GM12872 (cell line): ENCODE measurements around the gene HSD17B14.

Experiments used
- CTCF ChIP-seq: IDR thresholded peaks from 3 replicates; pipeline ENCODE4 v1.5.1; 2011; ENCODE audit warnings: low read depth, mild to moderate bottlenecking, low read length, moderate library complexity; ENCODE audit not compliant: insufficient read depth

Gene HSD17B14

GRCh38 chr19:48826606-48827020, 9.7 kb downstream of the HSD17B14 start:
- peak; percentile 24; the same call in 1 of the 3 replicates for TF ChIP-seq CTCF

- TF ChIP-seq CTCF: no peak
Measured at GRCh38 chr19:48822514-48822913, 13.8 kb downstream of the HSD17B14 start.

DNA sequence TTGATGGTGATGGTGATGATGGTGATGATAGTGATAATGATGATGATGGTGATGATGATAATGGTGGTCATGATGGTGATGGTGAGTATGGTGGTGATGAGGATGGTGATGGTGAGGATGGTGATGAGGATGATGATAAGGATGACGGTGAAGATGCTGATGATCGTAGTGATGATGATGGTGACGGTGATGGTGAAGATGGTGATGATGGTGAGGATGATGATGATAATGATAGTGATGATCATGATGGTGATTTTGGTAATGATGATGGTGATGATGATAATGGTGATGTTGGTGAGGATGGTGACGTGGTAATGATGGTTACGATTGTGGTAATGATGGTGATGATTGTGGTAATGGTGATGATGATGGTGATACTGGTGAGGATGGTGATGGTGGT, 14.7 kb downstream of the HSD17B14 start:
- no peak for TF ChIP-seq CTCF

DNA sequence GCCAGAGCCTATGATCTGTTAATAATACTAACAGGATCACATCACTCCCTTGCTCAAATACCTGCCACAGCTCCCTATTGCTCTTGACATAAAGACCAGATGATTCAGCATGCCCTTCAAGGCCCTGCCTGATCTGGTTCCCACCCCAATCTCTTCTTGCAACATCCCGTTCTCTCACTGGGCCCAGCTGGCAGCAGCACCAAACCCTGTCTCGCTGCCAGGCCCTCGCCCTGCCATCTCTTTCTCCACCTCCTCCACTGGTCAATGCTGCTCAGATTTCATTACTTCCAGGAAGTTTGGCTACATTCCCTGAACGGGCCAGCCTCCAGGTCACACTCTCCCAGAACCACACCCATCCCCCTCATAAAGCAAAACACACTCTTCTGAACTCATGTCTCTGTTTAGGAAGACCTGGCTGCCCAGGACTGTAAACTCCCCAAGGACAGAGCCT, 16.9 kb downstream of the HSD17B14 start:
- TF ChIP-seq CTCF: no peak

- TF ChIP-seq CTCF: no peak
Measured at GRCh38 chr19:48818234-48818820, 18.0 kb downstream of the HSD17B14 start.

DNA sequence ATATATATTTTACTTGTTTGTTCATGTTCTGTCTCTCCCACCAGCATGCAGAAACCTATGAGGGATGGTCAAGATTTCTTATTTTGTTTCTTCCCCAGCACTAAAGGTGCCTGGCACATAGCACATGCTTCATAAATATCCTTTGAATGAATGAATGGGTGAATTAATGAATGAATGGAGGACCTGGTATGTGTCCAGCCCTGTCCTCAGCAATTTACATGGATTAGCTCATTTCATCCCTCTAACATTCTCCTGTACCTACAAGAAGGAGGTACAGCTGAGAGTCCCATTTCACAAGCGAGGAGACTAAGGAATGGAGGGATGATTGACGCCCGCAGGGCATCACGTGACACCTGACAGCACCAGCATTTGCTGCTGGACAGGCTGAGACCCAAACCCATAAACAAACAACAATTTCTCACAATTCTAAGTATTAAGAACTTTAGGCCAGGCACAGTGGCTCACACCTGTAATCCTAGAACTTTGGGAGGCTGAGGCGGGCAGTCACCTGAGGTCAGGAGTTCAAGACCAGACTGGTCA, 18.6 kb downstream of the HSD17B14 start:
- no peak for TF ChIP-seq CTCF

- 0 out of 3 replicates have a peak, but pooled peaks have one; percentile 4 for TF ChIP-seq CTCF
Measured at GRCh38 chr19:48815870-48816501, 20.3 kb downstream of the HSD17B14 start.
